SW 1271 (cell line): ENCODE results near the gene MACROD2.

ENCODE experiments used
- DNase-seq, 2 experiments: peaks; one replicate each; lab custom pipeline; 2025; lab: John Stamatoyannopoulos, UW

Gene MACROD2

DNA sequence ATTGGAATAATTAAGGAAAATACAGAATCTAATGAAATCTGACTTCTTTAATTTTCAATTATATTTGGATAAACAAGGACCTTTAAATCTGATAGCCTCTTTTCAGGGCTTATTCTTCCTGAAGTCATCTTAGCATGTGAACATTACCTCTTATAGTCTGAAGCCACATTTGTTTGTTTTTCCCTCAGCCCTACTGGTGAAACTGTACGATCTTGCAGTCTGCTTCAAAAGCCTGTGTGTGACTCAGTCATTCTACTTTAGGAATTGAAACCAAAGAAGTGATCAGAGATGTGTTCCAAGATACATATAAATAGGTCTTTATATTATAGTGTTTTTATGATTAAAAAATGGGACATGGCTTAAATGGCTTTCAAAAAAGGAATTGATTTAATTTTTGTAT is 67.5 kb downstream of the MACROD2 start:
- DNase-seq: no peak

DNA sequence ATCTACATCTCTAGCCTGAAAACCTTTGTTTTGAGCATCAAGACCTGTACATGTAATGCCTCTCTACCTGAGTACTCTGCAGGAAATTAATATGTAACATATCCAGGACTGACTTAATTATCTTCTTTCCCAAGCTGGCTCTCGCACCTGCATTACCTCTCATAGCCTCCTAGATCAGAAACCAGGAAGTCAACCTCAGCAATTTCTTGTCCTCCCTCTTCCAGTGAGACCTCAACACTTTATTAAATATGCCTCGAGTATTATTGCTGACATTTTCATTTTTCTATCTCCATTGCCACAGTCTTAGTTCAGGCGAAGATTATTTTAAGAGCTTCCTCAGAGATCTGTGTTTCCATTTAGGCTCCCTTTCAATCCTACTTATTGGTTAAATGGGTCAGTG is 69.0 kb downstream of the MACROD2 start:
- no peak for DNase-seq

DNA sequence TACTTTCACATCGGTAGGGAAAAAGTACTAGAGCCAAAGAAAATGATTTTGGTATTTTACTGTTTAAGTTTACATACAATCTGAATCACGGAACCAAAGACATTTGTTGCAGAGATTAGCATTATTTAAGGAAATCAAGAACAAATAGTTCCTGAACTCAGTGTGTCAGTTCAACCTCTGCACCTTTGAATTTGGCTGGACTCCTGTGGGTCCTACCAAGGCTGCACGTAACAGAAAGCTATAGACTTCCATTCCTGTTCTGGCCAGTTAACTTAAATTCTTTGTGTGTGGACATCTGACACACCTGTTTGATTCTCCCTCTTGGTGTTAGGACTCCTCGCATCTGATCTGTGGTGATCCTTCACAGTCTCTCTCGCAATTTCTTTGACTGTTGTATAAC is 69.6 kb downstream of the MACROD2 start:
- no peak for DNase-seq

DNA sequence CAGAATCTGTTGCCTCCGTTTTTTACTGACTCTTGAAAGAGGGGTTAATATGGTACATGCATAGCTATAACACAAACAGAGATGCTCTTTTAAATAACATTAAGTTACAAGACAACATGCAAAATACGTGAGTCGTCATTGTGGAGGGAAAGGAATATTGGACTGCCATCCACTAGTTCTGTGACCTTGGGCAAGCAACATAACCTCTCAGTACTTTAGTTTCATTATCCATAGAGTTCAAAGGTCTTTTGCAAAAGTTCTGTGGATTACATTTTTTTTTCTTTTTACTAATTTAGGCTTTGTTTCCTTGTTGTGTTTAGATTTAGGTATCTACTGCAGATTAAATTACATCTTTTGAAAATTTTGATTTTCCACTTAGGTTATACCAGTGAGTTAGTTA is 70.5 kb downstream of the MACROD2 start:
- no peak for DNase-seq

DNA sequence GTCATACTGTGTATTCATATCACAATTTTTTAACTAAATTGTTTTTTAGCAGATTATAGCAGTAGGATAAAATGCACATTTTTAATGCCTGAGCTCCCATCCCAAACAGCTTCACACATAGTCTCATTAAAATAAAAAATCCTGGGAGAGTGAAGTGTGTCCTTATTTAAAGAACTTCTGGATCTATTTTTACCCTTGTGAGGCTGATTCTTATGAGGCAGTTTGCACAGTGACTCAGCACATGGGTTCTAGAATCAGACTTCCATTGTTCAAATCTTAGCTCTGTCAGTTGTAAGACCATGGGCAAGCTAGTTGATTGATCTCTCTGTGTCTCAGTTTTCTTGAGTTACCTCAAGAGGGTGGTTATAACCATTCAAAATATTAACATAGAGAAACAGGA is 72.3 kb downstream of the MACROD2 start:
- DNase-seq: no peak

DNA sequence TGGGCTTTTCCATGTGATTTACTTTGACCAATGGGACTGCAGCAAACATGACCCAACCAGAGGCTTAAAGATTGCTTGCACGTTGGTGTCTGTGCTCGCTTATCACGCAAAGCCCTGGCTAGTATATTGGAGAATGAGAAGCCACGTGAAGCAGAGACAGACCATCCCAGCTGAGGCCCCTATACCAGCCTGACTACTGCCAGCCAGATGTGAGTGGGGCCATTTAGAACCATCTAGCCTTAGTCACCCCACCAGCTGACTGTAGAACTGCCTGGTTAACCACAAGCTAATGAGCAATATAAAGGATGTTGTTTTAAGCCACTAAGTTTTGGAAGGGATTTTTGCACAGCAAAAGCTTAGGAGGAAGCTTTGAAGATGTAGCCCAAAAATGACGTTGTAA is 74.5 kb downstream of the MACROD2 start:
- DNase-seq: no peak

DNA sequence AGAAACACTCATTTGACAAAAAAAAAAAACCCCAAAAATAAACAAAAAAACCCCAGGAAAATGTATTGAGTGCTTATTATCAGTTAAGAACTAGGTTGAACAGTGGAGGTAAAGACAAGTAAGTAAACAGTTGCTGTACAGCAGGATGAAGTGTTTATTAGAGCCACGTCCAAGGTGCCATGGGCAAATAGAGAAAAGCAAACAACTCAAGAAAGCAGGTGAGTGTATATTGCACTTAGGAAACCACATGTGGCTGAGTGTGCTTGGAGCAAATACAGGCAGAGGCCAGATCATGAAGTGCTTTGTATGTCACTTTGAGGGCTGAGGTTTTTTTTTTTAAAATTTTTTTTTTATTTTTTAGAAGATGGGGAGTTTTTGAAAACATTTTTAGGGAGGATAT is 98.3 kb downstream of the MACROD2 start:
- no peak for DNase-seq

DNA sequence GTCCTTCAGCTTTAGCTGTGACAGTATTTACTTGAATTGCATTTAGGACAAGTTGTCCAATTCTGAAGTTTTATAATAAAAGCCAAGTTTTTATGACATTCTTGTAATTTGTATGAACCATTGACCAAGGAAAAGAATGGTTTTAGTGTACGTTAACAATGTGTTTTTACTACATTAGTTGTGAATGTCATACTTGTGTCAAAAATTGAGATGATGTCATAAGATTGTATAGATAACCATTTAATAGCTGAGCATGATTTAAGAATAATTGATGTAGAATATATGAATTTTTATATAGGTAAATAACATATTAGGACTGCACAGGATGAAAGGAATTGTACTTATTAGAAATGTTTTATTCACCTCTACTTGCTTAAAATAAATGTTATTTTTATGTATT is 102.9 kb downstream of the MACROD2 start:
- no peak for DNase-seq

DNA sequence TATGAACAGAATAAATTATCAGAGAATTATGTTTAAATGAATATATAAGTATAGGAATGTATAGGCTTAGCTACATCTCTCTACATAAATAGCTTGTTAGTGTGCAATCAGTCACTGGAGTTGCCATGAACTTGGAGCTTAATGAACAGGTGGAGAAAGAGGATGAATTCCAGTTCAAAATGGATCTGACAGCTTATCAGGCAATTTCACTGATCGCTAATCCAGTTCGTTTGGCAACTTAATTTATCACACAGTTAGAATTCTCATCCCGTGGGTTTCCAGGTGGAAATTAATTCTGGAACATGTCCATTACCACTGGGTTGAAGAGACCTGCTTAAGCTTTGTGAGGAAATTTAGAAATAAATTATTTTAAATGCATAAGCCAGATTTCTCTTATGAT is 118.1 kb downstream of the MACROD2 start:
- DNase-seq: no peak

DNA sequence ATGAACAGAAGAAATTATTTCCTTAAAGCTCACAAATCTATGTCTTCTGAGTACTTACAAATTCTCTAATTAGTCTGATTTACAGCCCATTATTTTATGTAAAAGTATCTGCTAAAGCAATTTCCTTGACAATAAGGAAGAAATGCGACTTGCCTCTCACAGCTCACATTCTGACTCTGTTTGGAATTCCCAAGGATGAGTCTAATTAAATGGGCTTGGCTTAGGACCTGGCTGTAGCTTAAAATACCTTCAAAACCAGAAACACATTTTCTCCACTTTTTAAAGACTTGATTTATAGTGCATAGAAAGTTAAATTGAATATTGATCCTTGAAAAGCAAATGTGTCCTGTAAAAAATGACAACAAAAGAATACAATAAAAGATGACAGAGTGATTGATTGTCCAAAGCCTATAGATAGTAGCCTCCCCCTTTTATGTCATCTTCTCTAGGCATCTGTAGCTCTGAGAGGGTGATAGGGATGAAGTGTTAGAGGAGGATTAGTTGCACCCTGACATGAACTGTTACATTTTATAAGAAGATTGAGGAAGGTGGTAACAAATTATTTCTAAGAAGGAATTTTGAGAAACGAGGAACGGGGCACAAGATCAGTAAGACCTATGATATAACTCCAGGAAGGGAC is 118.9 kb downstream of the MACROD2 start:
- DNase-seq: no peak

DNA sequence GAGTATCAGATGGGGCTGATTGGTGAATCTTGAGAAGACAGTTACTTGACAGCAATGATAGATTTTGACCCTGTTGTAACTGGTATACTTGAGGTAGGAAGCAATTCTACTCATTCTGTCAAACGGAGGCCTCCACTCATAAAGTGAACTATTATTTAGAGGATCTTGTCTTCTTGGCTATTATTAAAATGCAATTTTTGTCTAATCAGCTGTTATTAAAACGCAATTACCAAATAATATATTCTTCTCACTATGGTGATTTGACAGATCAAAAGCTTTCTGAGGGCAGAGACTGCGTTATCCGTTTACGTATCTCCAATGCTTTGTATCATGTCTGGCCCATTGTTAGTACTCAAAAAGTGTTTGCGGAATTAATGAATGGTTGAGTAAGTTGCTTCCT is 120.7 kb downstream of the MACROD2 start:
- DNase-seq: no peak

DNA sequence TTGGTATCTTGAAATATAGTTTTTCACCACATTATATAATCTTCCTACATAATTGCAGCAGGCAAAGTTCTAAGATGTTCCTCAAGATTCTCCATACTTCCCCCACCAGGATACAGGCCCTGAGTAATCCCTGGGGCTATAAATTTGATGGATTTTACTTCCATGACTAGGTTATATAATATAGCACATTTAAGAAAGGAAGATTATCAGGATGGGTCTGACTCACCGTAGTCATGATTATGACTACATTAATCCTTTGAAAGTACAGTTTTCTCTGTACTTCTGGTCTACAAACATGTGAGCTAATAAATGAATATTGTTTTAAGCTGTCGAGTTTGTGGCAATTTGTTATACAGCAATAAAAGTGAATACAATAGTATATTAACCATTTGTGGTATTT is 122.5 kb downstream of the MACROD2 start:
- DNase-seq: no peak

DNA sequence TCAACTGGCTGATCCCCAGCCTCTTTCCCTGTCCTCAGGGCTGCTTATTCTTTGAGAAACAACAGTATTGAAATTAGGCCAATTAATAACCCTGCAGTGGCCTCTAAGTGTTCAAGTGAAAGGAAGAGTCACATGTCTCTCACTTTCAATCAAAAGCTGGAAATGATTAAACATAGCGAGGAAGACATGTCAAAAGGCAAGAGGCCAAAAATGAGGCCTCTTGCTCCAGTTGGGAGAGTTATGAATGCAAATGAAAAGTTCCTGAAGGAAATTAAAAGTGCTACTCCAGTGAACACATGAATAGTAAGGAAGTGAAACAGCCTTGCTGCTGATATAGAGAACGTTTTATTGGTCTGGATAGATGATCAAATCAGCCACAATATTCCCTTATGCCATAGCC is 131.5 kb downstream of the MACROD2 start:
- DNase-seq: no peak

DNA sequence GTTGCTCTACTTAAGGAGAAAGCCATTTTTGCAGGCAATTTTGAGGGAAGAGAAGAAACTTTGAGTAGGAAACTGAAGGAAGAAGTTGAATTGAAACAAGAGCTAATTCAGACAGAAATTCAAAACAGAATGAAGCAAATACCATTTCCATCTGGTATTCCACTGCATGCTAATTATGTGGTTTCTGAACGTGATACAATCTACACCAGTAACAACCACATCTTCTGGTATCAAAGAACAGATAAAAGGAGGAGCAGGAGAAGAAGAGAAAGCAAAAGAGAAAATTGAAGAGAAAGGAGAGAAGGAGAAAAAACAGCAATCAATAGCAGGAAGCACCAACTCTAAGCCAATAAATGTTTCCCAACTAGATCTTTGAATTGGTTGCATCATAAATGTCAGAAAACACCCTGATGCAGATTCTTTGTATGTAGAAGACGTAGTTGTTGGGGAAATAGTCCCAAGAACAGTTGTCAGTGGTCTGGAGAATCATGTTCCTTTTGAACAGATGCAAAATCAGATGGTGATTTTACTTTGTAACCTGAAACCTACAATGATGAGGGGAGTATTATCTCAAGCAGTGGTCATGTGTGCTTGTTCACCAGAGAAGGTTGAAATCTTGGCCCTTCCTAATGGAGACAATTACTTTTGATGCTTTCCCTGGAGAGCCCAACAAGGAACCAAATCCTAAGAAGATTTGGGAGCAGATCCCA is 132.4 kb downstream of the MACROD2 start:
- DNase-seq: no peak

DNA sequence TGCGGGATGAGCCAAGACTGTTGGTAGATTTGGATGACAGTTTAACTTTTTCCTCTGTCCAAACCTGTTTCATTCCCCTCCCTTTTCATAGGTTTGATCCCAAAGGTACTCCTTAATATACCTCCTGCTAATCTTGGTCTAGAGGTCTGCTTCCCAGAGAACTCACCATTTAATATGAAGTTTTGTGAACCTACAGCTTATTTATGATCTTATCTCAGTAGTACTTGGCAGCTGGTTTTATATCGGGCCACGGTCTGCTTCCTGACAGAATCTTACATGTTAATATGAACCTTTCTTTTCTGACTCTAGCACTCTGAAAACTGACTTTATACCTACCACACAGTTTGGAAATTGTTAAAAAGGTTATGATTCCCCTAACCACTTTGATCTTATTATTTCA is 138.7 kb downstream of the MACROD2 start:
- DNase-seq: no peak

DNA sequence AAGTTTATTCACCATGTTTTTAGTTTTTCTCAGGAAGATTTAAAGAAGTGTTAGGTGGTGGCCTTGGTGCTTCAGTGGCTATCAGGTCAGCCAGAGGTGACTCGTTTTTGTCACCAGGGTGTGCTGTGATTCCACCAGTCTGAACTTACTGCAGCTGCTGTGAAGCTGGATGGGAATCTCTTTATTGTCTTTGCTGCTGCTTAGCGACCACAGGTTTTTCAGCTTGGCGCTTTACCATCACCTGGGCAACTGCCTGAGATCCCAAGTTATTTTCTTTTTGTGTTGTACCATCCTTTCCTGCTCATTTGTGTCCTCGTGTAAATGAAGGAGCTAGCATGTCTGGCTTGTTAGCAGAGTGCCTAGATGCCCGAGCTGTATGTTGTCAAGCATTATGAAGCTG is 146.9 kb downstream of the MACROD2 start:
- peak in 1 of 2 experiments; percentile 18 for DNase-seq

DNA sequence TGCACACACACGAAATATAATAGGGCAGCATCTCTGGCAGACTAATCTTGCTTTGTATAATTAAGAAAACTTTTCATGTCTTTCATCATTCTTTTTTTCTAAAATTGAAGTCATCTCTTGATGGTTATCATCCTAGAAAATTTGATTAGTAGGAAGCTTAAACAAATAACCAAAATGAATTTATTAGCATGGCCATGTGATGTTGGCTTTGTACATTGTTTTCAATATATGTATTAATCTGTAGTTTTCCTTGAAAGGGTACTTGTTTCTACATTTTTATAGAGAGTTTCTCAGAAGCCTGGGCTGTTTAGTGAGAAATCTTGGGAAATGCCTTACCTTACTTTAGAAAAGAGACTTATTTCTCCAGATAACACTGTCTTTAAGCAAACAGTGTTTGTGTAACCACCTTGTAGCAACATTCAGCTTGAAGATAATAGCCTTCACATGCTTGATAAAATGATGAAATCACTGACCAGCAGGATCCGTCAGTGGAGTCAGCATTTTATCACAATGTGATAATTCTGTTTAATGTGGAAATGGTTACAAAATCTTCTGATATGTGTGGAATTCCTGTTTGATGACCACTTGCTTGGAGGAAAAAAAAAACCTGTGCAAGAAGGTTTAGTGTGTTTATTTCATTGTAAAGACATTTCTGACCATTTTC is 147.8 kb downstream of the MACROD2 start:
- no peak for DNase-seq

DNA sequence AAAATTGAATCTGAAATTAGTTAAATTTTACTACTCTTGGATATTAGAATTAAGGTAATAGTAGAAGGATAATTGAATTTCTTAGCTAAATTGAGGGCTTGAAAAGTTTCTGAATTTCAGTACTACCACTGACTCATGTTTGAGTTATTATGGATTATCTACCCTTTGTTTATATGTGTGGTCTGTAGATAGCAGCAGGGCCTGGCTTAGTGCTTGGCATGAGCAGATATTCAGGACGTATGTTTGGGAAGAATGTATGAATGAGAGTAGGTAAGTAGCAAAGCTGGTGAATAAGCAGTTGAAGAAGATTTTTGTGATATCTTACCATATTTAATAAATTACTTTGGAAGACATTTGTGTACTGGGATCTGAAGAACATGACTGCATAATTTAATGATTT is 152.7 kb downstream of the MACROD2 start:
- DNase-seq: no peak

DNA sequence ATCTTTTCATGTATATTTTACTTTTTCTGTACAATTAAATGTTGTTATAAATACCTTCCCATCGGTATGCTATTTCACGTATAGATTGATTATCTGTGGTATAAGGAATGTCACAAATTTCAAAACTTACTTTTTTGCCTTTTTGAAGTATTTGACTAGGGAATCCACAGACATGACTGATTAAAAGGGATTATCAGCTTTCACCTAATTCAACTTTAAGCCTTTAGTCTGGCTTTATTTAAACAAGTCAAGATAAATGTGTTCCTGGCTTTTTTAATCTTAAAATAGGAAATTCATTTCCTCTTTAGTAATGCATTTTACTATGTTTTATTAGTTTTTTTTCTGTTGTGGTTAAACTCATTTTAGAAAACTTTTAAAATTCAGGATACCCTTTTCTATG is 160.0 kb downstream of the MACROD2 start:
- DNase-seq: no peak

DNA sequence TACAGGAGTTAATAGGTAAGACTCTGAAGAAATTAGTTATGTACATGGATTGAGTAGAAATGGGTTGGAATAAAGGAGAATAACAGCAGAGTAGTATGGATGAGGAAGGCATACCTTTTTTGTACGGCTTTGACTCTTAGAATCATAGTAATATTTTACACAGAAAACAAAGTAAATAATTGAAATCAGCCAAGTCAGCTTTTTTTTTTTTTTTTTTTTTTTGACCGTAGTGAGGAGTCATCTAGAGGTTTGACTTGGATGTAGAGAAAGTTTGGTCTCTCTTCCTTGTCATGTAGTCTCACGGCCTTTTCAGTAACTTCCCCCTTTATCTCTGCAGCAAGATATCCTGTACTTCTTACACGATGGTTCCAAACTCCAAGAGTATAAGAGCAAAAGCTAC is 183.2 kb downstream of the MACROD2 start:
- DNase-seq: no peak

DNA sequence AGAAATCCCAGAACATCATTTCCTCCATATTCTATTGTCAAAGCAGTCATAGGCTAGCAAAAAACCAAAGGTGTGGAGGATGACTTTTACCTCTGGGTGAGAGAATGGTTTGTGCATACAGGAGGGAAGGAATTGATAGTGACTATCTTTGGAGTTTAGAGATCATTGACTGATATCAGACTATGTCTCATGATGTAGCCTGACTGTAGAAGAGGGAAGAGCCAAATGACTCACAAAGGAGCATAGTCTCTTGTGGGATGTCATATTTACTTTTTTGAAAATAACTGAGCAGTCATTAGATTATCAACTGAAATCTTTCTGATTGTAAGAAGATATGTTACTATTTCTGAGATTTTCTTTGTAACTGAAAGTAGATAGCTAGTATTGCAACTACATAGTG is 183.6 kb downstream of the MACROD2 start:
- DNase-seq: no peak

DNA sequence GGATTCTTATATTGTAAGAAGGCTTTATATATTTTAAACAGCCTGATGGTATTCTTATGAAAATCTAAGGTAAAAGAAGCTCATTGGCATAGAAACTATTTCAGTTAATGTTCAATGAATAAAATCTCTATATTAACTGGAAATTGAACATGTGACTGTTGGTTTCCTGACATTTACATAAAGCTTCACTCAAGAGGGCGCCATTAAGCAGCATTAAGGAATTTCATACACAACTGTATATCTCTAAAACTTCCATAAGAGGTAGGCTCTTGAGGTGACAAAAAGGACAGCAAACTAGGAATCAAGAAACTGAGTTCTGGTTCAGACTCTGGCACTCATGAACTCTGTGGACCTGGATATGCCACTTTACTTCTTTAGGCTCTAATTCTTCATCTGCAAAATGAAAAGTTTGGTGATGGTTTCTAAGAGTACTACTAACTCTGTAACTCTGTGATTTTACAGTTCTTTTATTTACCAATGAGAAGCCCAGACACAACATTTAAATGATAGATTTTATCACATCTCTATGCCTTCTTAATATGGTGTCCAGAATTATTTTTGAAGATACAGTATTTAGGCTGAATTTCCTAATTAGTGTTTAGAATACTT is 194.6 kb downstream of the MACROD2 start:
- peak in 1 of 2 experiments; percentile 33 for DNase-seq

DNA sequence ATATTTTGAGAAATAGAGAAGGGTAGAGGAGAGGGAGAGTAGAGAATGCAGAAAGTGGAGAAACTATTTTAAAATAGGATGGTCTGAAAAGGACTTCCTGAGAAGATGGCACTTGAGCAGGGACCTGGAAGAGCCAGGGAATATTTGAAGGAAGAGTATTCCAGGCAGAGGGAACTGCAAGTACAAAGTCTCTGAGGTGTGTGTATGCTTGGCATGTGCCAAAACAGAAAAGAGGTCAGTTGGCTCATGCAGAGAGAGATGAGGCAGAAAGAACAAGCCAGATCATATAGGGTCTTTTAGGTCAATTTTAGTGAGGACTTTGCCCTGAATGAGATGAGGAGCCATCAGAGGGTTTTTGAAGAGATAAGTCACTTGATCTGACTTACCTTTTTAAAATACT is 196.2 kb downstream of the MACROD2 start:
- no peak for DNase-seq
